NCI-H774 (cell line): ENCODE measurements around the gene EPHA6.
"Not testable (repeated sequence)": the region's sequence is repeated elsewhere in the genome, so short reads cannot be mapped to it uniquely, and the experiment has no call there.

Source experiments
- DNase-seq: peaks from one replicate; lab custom pipeline; 2025; lab: John Stamatoyannopoulos, UW

Gene EPHA6

DNA sequence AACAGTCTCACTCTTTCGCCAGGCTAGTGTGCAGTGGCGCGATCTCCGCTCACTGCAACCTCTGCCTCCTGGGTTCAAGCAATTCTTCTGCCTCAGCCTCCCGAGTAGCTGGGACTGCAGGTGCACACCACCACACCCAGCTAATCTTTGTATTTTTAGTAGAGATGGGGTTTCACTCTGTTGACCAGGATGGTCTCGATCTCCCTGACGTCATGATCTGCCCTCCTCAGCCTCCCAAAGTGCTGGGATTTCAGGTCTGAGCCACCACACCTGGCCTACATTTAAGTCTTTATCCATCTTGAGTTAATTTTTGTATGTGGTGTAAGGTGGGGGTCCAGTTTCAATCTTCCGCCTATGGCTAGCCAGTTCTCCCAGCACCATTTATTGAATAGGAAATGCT, 211.2 kb downstream of the EPHA6 start:
- DNase-seq, result not testable (repeated sequence)

DNA sequence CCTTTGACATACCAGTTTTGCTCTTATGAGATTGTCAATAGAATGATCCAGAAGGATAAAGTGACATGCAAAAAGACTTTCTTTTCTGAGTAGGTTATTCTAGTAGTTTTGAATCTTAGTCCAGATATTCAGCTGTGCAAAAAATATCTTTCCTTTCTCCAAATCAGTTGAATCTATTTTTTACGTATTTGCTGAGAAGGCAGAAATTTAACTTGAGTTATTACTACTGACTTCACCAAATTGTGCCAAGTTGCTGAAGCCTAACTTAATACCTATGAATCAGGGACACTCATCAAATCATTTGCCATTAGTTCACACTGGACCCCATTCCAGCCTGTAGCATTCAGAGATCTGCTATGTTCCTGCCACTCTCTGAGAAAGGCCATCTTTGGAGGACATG, 215.6 kb downstream of the EPHA6 start:
- DNase-seq, result no peak

DNA sequence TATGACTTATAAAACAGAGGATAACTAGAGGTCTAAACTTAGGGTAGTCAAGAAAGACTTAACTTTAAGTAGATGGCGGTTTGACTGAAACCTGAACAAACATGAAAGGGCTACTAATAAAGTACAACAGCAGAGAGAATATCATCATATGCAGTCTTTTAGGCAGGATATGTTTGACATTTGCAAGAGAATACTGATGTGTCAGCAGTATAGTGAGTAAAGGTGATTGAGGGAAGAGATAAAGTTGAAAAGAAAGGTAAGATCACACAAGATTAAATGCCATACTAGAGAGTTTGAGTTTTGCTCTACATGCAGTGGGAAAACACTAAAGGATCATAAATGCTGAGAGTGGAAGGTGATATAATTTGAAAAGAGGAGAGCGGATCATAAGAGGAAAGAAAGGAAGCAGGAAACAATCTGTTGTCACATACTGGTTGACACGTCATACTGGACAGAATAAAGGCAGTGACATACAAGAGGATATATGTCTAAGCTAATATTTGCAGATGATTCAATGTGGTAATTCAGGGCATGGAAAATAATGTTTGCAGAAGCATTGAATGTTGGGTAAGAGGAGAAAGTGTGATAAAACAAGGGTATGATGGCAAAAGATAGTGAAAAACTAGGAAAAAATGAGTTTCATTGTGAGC, 223.0 kb downstream of the EPHA6 start:
- DNase-seq, result no peak

GRCh38 chr3:97043411-97043810, 229.0 kb downstream of the EPHA6 start:
- DNase-seq, result no peak

DNA sequence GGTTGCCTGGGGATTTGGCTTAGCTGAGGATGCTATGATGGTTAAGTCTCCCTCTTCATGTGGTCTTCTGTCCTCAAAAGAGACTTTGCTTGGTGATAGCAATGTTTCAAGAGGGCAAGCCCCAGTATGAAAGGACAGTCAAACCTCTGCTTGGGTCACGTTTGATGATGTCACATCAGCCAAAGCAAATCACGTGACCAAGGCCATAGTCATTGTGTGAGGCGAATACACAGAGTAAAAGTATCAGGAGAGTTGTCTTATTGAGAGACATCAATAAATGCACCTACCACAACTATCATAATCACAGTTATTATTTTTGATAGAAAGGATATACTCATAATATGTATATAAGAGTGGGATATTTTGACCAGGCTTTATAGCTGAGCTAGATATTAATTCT, 243.0 kb downstream of the EPHA6 start:
- DNase-seq, result no peak

GRCh38 chr3:97059168-97059567, 244.8 kb downstream of the EPHA6 start:
- no peak for DNase-seq

DNA sequence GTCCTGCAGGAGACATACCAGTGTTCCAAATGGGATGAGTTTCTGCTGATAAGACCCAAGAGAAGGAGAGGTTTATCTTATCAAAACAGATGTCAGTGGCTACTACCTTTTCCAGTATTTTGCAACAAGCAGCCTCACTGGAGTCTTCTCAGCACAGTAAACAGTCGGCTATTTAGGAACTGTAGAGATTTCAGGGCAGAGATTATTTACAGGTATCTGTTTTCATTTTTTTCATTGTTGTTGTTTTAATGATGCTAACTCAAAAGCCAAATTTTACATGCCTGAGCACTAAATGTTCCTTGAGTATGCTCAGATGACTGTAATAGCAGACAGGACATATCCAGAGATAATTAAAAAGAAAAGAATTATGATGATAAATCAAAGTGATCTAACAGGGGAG, 252.1 kb downstream of the EPHA6 start:
- no peak for DNase-seq

- DNase-seq, result no peak
These were observed 255.9 kb downstream of the EPHA6 start for GRCh38 chr3:97070302-97070701.

GRCh38 chr3:97074546-97074945, 260.2 kb downstream of the EPHA6 start:
- DNase-seq, result no peak

DNA sequence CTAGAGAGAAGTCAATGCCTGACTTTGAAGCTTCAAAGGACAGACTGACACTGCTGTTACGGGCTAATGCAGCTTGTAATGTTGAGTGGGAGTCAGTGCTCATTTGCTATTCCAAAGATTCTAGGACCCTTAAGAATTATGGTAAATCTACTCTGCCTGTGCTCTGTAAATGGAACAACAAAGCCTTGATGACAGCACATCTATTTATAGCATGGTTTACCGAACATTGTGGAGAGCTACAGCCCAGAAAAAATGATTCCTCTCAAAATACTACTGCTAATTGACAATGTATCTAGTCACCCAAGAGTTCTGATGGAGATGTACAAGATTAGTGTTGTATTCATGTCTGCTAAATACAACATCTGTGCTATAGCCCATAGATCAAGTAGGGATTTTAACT, 262.3 kb downstream of the EPHA6 start:
- no peak for DNase-seq

GRCh38 chr3:97089621-97090020, 275.2 kb downstream of the EPHA6 start:
- DNase-seq, result no peak

DNA sequence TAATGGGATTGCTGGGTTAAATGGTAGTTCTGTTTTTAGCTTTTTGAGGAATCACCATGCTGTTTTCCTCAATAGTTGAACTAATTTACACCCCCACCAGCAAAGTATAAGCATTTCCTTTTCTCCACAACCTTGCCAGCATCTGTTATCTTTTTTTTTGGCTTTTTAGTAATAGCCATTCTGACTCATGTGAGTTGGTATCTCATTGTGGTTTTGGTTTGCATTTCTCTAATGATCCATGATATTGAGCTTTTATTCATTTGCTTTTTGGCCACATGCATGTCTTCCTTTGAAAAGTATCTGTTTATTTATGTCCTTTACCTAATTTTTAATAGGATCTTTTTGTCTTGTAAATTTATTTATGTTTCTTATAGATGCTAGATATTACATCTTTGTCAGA, 288.2 kb downstream of the EPHA6 start:
- no peak for DNase-seq

DNA sequence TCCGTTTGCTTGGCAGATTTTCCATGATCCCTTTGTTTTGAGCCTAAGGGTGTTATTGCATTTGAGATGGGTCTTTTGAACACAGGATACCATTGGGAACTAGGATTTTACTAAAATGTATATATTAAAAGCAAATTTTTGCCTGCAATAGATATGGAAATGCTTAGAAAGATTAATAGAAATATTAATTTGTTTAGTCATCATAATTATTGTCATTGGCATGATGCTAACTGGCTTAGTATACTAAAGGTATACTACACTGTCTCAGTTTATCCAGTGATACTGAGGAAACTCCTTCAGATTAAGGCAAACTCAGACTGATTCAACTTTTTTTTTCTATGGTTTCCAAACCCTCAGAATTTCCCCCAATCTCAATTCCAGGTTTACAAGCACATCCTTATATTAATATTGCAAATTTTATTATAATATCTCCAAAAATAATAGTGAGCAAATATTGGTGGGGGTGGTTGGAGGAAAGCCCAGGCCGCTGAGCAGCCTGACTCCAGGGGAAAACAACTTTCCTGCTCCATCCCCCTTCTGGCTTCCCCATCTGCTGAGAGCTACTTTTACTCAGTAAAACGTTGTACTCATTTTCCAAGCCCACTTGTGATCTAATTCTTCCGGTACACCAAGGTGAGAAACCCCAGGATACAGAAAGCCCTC, 291.7 kb downstream of the EPHA6 start:
- no peak for DNase-seq

DNA sequence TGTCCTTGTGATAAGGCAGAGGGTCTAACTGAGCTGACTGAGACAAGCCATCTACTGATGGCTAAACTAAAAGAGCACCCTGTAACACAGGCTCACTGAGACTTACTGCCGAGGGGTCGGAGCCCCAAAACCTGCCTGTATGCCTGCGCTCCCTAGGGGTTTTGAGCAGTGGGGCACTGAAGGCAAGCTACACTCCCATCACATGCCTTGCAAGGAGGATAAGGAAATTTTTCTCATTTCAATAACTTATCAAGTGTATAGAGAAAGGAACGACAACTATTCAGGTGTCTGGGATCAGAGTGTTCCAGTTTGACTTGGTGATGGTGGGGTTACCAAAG, 292.2 kb downstream of the EPHA6 start:
- no peak for DNase-seq

DNA sequence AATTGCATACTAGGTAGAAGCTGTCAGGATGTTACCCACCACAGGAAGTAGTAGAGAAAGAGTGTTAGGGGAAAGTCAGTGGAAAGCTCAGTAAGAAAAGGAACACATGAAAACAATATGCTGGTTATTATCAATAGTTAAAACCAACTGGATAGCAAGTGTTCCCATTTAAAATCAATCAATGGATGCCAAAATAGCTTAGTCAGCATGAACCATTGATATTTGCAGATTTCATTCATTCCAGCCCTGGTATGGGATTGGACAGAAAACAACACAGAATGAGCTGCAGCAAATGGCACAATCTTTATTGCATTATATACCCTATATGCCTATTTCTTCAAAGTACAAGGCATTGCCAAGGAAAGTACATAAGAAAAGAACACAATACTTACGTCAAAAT, 293.7 kb downstream of the EPHA6 start:
- DNase-seq, result no peak

DNA sequence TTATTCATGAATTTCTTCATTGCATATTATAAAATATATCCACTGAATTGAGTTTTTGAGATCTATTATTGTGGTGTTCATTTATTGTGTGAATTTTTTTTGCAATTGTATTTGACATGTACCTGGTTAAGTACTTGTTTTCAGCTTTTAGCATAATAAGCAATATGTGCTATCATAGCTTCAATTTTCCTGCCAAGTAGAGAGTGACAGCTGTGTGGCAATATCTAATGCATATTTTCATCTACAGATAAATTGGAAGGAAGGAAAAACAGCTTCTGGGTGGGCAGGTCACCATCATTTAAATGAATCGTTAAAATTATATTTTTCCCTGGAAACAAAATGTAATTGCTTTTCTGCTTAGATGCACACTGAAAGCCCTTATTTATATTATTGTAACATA, 296.9 kb downstream of the EPHA6 start:
- no peak for DNase-seq

GRCh38 chr3:97121386-97121785, 307.0 kb downstream of the EPHA6 start:
- DNase-seq, result no peak

DNA sequence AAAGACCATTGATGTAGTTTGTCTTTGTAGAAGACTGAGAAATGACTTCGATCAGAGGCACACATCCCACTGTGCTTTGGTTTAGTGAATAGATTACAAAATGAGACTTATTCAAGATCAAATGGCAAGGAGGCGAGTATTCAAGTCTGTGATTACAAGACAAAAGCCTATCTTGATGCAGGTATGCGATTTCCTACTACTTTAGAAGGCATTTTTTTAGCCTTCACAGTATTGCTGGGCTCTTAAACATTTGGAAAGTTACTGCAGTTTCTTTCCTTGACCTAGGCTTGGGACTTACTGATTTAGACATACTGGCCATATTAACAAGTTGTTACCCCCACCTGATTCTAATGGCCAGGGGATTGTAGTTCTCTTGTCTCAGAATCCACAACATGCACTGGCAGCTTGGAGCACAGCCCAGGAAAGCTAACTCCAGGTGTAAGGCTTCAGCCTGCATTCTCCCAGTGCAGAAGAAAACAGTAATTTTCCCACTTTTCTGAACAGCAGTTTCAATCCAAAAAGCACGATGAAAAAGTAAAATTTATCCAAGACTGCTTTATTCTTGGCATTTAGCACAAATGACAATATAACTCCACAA, 311.6 kb downstream of the EPHA6 start:
- DNase-seq, result no peak

- no peak for DNase-seq
These were observed 317.1 kb downstream of the EPHA6 start for GRCh38 chr3:97131476-97131875.

DNA sequence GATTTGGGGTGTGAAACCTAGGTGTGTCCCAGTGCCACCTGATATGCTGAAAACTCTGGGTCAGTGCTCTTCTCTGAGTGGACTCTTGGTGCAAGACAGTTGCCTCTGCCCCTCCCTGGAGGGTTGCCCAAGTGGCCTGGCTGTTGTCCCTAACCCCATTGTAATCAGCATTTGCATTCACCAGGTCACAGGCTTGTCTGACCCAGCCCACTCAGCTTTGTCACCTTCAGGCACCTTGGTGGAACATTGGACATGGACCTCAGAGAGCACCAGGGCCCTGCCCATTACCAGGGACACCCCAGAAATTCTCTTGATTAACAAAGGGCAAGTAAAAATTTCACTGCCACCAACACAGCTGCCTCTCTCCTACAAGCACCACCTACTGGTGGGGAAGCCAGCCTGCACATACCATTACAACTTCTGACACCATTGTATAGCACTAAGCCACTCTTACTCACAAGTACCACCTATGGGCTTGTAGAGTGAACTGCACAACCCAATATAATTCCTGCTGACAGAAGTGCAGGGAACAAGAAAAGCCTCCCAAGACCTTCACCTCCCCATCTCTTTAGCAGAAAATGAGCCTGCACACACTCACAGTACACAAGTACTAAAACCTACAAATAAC, 324.6 kb downstream of the EPHA6 start:
- no peak for DNase-seq

- no peak for DNase-seq
These were observed 334.5 kb downstream of the EPHA6 start for GRCh38 chr3:97148931-97149330.

DNA sequence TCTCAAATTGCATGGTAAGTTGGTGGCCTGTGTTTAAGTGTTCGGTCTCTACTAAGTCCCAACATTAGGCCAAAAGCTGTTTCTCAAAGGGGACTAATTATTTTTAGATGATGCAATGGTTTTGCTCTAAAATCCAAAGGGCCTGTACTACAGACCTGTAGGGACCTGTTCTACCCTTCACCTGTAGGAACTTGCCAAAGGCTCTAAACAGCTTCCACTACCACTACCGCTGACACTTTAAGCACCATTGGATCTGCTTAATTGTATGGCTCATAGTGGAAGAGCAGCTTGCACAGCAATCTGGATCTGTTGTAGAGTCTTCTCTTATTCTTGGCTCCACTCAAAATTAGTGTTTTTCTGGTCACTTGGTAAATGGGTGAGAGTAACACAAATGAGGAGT, 346.8 kb downstream of the EPHA6 start:
- DNase-seq, result no peak

DNA sequence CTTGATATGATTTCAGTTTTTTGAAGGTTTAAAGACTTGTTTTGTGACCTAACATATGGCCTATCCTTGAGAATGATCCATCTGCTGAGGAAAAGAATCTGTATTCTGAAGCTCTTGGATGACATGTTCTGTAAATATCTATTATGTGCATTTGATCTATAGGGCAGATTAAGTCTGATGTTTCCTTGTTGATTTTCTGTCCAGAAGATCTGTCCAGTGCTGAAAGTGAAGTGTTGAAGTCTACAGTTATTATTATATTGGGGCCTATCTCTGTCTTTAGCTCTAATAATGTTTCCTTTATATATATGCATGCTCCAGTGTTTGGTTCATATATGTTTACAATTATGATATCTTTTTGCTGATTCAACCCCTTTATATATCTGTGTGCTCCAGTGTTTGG, 362.8 kb downstream of the EPHA6 start:
- DNase-seq, result no peak
